Activated naive CD8-positive, alpha-beta T cell treated with anti-CD3 and anti-CD28 coated beads, Interleukin-2, amount 10 ng/mL, durations not matched to agents 7 days and 5 days (primary cell): ENCODE measurements around the gene KRT80. TPM values are rescaled to one million over a fixed set of nuclear protein-coding genes. Genes with fewer than 3 reads are reported as not detected.

Experiments used
- ATAC-seq: fragments of 150-1000 bp; cut with Tn5 transposase; one replicate; pipeline ENCODE4 v1.10.0; 2021; ENCODE audit warnings: low read depth, moderate library complexity
- POLR2A ChIA-PET: fragments of 350-600 bp; sonication (Branson Sonifier 250); formaldehyde crosslinking; loops from one replicate; lab custom pipeline; 2021; ENCODE audit warnings: antibody characterized with exemption; lab: Charles Lee
- DNase-seq: peaks from one replicate; pipeline ENCODE4 v3.0.0; 2021
- H3K27ac Mint-ChIP-seq: one replicate; pipeline ENCODE4 v1.8.0; 2022; ENCODE audit warnings: mild to moderate bottlenecking, mixed read lengths
- H3K27me3 Mint-ChIP-seq: one replicate; pipeline ENCODE4 v1.8.0; 2022; ENCODE audit warnings: mild to moderate bottlenecking, moderate library complexity, mixed read lengths
- H3K36me3 Mint-ChIP-seq: one replicate; pipeline ENCODE4 v1.8.0; 2021; ENCODE audit warnings: mild to moderate bottlenecking, mixed read lengths
- H3K4me1 Mint-ChIP-seq: one replicate; pipeline ENCODE4 v1.8.0; 2021; ENCODE audit warnings: mixed read lengths
- H3K4me3 Mint-ChIP-seq: one replicate; pipeline ENCODE4 v1.8.0; 2022; ENCODE audit warnings: mild to moderate bottlenecking, moderate library complexity, mixed read lengths
- H3K9me3 Mint-ChIP-seq: one replicate; pipeline ENCODE4 v1.8.0; 2021; ENCODE audit warnings: mixed read lengths
- total RNA-seq, 2 experiments: library from RNA; stranded (reverse); gene quantifications; one replicate each; pipeline ENCODE4 v1.2.3, GENCODE V29; 2021

KRT80 gene
- total RNA-seq, 2 experiments from 2014 or later, result not detected

GRCh38 chr12:52211716-52212585, 20.1 kb upstream of the KRT80 start:
- Mint-ChIP-seq H3K36me3 (no peaks in the 10 kb centered on the region), H3K27ac (no peak overlapping the region), H3K9me3 (no peaks in the 10 kb centered on the region), H3K4me3 (no peak overlapping the region), H3K4me1 (no peaks in the 10 kb centered on the region), H3K27me3 (peaks cover 27% of the 10 kb centered on the region)
- DNase-seq (peak; percentile 23), ATAC-seq (no peak)
- POLR2A ChIA-PET, result interaction anchor here (0.5 to 0.6 kb wide), 2 partner anchors 47 to 905 kb away, joined by 3 to 5 read pairs; no protein-coding TSS in a partner anchor

DNA sequence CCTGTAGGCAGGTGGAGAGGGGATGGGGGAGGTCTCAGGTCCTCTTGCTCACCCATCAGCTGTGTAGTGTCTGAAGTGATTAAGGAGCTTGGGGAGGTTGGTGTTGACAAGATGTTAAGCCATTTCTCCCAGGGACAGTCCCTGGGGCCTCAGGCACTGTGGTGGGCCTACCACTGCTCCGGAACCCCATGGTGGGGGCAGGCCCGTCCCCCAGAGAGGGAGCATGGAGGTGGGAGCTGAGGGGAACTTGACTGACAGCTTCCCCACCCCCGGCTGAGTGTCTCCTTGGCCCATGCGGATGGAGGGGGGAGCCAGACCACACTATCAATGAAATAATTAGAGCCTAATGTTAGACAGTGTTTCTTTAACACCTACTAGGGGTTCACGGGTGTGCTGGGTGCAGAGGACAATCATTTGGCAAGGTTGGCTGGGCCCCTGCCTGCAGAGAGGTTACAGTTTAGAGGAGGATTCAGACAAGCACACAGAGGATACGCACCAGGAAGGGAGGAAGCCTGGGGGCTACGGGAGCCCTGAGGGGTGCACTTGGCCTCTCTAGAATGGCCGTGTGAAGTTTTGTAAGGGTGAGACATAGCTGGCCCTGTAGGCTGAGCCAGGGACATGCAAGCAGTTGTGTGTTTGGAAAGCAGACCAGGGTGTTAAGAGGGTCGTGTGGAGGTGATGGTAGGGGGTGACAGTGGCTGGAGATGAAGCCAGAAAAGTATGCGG, 19.3 kb upstream of the KRT80 start:
- Mint-ChIP-seq H3K4me3 (no peak overlapping the region), H3K4me1 (no peaks in the 10 kb centered on the region), H3K27ac (no peak overlapping the region), H3K36me3 (no peaks in the 10 kb centered on the region), H3K27me3 (peaks cover 27% of the 10 kb centered on the region), H3K9me3 (no peaks in the 10 kb centered on the region)
- peak; percentile 21 for DNase-seq
- no peak for ATAC-seq
- POLR2A ChIA-PET, result interaction anchor here (0.6 kb wide), 1 partner anchor 46 kb away, joined by 3 read pairs; no protein-coding TSS in a partner anchor

- peaks cover 24% of the 10 kb centered on the region for H3K27me3 Mint-ChIP-seq
- no peaks in the 10 kb centered on the region for H3K9me3 Mint-ChIP-seq
- H3K27ac Mint-ChIP-seq, result no peak overlapping the region
- ATAC-seq, result no peak
- no peak overlapping the region for H3K4me3 Mint-ChIP-seq
- POLR2A ChIA-PET, result no interaction called here
- no peaks in the 10 kb centered on the region for H3K4me1 Mint-ChIP-seq
- H3K36me3 Mint-ChIP-seq, result no peaks in the 10 kb centered on the region
- DNase-seq, result peak; percentile 2
These were observed 18.5 kb upstream of the KRT80 start for GRCh38 chr12:52210186-52210924.

- Mint-ChIP-seq H3K4me3 (no peak overlapping the region), H3K4me1 (no peaks in the 10 kb centered on the region), H3K27me3 (peaks cover 23% of the 10 kb centered on the region), H3K36me3 (no peaks in the 10 kb centered on the region), H3K27ac (no peak overlapping the region), H3K9me3 (no peaks in the 10 kb centered on the region)
- ATAC-seq (no peak), DNase-seq (peak; percentile 20)
- POLR2A ChIA-PET, result no interaction called here
These were observed 17.5 kb upstream of the KRT80 start for GRCh38 chr12:52209321-52209720.

GRCh38 chr12:52208424-52209165, 16.8 kb upstream of the KRT80 start:
- POLR2A ChIA-PET, result no interaction called here
- no peak overlapping the region for H3K27ac Mint-ChIP-seq
- no peaks in the 10 kb centered on the region for H3K9me3 Mint-ChIP-seq
- H3K4me3 Mint-ChIP-seq, result no peak overlapping the region
- ATAC-seq, result no peak
- DNase-seq, result peak; percentile 23
- no peaks in the 10 kb centered on the region for H3K4me1 Mint-ChIP-seq
- H3K27me3 Mint-ChIP-seq, result peaks cover 23% of the 10 kb centered on the region
- H3K36me3 Mint-ChIP-seq, result no peaks in the 10 kb centered on the region

DNA sequence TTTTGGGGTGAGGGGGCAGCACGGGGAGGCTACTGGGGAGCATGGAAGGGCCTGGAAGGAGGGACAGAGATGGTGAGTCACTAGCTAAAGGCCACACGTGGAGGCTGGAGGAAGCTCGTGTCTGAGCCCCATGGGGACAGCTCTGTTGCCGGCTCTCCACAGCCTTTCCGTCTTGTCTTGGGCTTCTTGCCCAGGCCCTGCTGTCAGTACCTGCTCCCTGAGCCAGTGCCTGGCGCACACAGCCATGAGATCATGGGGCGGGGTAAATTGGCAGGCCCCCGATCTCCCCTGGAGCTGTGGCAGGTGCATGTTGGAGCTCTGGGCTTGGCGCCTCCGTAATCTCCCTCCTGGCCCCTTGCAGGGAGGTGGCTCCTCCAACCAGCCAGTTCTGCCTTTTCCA, 16.1 kb upstream of the KRT80 start:
- POLR2A ChIA-PET, result no interaction called here
- no peaks in the 10 kb centered on the region for H3K9me3 Mint-ChIP-seq
- H3K4me3 Mint-ChIP-seq, result no peak overlapping the region
- no peaks in the 10 kb centered on the region for H3K36me3 Mint-ChIP-seq
- peaks cover 19% of the 10 kb centered on the region for H3K27me3 Mint-ChIP-seq
- ATAC-seq, result no peak
- DNase-seq, result peak; percentile 23
- H3K4me1 Mint-ChIP-seq, result peaks cover 1% of the 10 kb centered on the region
- H3K27ac Mint-ChIP-seq, result no peak overlapping the region

DNA sequence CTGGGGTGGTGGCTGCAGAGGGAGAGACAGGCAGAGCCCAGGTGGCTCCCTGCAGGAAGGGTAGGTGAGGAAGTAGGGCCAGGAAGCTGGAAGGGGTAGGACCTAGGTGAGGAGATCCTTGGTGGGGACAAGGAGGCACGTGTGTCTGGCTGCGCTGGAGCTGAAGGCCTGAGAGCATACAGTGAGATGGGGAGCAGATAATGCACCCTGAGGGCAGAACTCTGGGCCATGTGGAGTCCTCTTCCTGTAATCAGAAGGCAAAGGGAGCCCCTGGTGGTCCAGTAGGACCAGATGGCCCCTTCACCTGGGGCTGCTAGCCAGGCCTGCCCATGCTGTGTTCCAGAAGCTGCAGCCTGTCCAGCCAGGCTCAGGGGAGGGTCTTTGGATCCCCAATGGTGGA, 15.3 kb upstream of the KRT80 start:
- ATAC-seq, result no peak
- Mint-ChIP-seq H3K4me1 (peaks cover 1% of the 10 kb centered on the region), H3K27ac (peak overlapping the region; percentile 26), H3K27me3 (peaks cover 19% of the 10 kb centered on the region), H3K4me3 (no peak overlapping the region), H3K9me3 (no peaks in the 10 kb centered on the region), H3K36me3 (no peaks in the 10 kb centered on the region)
- peak; percentile 18 for DNase-seq
- POLR2A ChIA-PET, result no interaction called here

DNA sequence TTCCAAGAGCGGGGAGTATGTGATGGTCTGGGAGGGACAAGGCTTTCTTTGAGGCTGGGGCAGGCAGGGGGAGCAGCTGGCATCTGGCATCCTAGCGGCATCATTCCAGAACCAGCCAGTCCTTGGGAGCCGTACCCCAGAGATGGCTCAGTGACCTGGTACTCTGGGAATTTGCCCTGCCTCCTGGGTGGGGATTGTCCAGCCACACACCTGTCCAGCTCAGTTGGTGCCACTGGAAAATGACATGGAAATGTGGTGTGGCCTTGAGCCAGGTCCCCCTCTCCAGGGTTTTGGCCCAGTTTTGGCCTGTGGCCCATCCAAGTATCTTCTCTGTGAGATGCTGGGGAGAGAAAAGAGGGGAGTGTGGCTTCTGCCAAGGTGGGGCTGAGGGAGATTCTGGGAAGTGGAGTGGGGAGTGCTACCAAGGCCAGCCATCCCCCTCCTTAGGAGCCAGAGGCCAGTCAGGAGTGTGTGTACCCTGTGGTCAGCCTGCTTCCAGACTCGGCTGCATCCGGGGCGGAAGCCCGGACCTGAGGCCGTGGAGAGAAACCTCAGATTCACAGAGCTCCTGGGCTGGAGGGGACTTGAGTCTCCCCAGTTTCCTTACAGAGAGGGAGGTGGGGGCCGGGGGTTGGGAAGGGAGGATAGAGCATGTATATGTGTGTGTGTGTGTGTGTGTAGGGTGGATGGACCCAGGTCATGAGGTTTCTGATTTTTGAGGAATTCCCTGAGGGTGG, 14.7 kb upstream of the KRT80 start:
- DNase-seq (peak; percentile 18), ATAC-seq (no peak)
- no peaks in the 10 kb centered on the region for H3K9me3 Mint-ChIP-seq
- peaks cover 1% of the 10 kb centered on the region for H3K4me1 Mint-ChIP-seq
- peak overlapping the region; percentile 26 for H3K27ac Mint-ChIP-seq
- no peaks in the 10 kb centered on the region for H3K36me3 Mint-ChIP-seq
- no peak overlapping the region for H3K4me3 Mint-ChIP-seq
- POLR2A ChIA-PET, result interaction anchor here (0.5 kb wide), 1 partner anchor 83 kb away, joined by 6 read pairs; no protein-coding TSS in a partner anchor
- H3K27me3 Mint-ChIP-seq, result peaks cover 20% of the 10 kb centered on the region

DNA sequence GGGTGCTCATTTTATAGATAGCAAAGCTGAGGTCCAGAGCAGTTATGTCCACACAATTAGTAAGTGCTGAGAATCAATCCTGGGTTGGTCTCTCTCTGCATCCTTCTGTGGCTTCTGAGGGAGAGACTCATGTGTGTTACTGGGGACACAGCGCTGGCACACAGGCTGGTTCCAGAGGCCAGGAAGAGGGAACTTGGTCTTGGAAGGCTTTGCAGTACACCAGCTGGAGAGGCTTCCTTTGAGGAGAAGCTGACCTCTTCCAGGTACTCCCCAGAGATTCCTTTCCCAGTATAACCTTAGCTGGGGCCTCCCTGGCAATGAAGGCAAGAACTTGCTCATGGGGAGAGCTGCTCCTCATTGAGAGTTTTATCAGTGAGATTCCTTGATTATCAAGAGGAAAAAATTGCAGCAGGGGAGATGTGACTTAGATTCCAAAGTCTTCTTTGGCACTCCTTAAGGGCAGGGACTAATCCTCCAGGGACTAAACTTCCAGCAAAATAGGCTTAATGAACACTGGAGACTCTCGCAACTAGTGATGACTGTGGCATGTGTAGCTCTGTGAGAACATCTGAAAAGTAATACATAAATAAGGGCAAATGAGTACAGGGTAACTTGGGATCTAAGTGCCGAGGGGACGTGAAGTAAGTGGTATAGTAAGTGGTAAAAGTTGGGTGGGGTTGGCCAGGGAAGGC, 13.9 kb upstream of the KRT80 start:
- Mint-ChIP-seq H3K27me3 (peaks cover 23% of the 10 kb centered on the region), H3K27ac (peak overlapping the region; percentile 57), H3K4me1 (peaks cover 1% of the 10 kb centered on the region), H3K36me3 (no peaks in the 10 kb centered on the region), H3K9me3 (no peaks in the 10 kb centered on the region), H3K4me3 (no peak overlapping the region)
- POLR2A ChIA-PET, result interaction anchor here (0.5 kb wide), 1 partner anchor 82 kb away, joined by 6 read pairs; no protein-coding TSS in a partner anchor
- ATAC-seq (no peak), DNase-seq (peak; percentile 5)

DNA sequence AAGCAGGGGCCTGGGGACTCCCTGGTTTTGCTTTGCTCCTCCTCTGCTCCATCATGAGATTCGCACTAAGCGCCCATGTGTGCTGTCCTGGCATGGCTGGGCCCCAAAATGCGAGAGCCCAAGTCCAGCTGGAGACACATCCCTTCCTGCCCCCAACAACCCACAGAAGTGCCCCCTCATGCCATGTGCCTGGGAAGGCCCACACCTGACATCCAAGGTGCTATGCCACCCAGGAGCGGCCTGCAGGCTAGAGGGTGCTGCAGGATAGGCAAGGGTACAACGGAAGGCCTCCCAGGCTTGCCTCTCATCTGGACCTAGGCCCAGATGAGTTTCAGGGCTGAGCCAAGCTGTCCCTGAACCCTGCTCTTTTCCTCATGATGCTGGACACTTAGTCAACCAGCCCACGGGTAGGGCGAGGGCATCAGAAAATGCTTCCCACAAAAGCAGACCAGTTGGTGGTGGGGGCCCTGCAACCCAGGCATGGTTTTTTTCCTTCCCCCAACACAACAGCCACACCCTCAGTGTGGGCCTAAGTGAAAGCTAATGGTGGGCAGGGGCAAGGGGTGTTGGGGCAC, 13.2 kb upstream of the KRT80 start:
- POLR2A ChIA-PET, result no interaction called here
- Mint-ChIP-seq H3K9me3 (no peaks in the 10 kb centered on the region), H3K27ac (no peak overlapping the region), H3K27me3 (peaks cover 24% of the 10 kb centered on the region), H3K36me3 (no peaks in the 10 kb centered on the region), H3K4me1 (peaks cover 1% of the 10 kb centered on the region), H3K4me3 (no peak overlapping the region)
- DNase-seq (peak; percentile 15), ATAC-seq (no peak)

DNA sequence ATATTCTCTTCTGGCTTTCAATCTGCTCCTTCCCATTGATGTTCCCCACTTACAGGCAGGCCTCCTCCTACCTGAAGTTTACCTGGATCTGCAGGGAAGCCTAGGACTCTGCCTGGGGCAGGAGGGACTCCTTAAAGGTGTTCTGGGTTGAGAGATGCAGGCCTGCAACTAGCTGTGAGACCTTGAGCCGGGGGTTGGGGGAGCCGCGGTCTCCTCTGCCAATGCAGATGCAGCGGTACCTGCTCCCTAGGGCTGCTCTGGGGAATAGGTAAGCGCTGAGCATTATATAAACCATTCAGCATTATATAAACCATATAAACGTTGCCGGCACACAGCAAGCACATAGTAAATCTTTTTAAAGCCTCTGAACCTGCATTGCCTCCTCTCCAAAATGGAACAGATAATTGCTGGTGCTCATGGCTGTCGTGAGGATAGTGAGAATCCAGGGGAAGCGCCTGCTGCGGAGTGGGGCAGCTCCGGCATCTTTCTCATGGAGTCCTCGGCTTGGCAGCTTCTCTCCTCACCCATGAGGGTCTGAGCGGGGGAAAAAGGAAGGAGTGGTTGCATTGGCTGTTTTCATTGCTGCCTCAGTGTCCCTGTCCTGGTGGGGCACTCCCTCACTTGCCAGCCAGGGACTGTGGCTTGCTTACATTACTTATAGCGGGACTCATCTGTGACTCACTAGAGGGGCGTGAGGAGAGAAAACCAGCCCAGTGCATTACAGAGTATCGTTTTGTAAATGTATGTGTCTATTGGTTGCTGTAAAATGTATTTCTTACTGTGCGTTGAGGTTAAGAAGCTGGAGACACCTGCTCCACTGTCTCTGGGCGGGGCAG, 12.5 kb upstream of the KRT80 start:
- H3K4me1 Mint-ChIP-seq, result peaks cover 1% of the 10 kb centered on the region
- no peak overlapping the region for H3K27ac Mint-ChIP-seq
- no peaks in the 10 kb centered on the region for H3K36me3 Mint-ChIP-seq
- ATAC-seq, result no peak
- H3K27me3 Mint-ChIP-seq, result peaks cover 20% of the 10 kb centered on the region
- POLR2A ChIA-PET, result no interaction called here
- DNase-seq, result peak; percentile 10
- no peak overlapping the region for H3K4me3 Mint-ChIP-seq
- H3K9me3 Mint-ChIP-seq, result no peaks in the 10 kb centered on the region
